HCT116 (cell line): ENCODE measurements around the gene MORN2. TPM values are rescaled to one million over a fixed set of nuclear protein-coding genes. Genes with fewer than 3 reads are reported as not detected.

ENCODE experiments used
- ATAC-seq: fragments of 200-7000 bp; cut with Tn5 transposase; 2 replicates; pipeline ENCODE4 v1.9.1; 2020; ENCODE audit warnings: mild to moderate bottlenecking, moderate library complexity
- BruUV-seq: library from RNA; stranded (reverse); fragments of 400-500 nt; replicated peaks from 2 replicates; lab custom pipeline; 2021; lab: Mats Ljungman, UMichigan
- CTCF ChIA-PET: fragments of 300-600 bp; sonication (Branson Sonifier 250); formaldehyde crosslinking; loops from one replicate; lab custom pipeline; 2021; ENCODE audit warnings: antibody characterized with exemption; lab: Charles Lee
- POLR2A ChIA-PET: fragments of 300-600, 350-600 bp; sonication (Branson Sonifier 250); formaldehyde crosslinking; loops from one replicate; lab custom pipeline; 2021; ENCODE audit warnings: antibody characterized with exemption; lab: Charles Lee
- RAD21 ChIA-PET, 2 experiments: fragments of 300-600 bp; sonication (Branson Sonifier 250); formaldehyde crosslinking; loops; one replicate each; lab custom pipeline; 2023; ENCODE audit warnings: low total read pairs in 2 of 2; ENCODE audit not compliant: uncharacterized antibody in 2 of 2, unreplicated experiment in 2 of 2, low non-redundant PET in 1 of 2; lab: Charles Lee
- DNase-seq: peaks from one replicate; pipeline ENCODE4 v3.0.0-alpha.2; 2010; ENCODE audit warnings: low read depth, low spot score
- H2AFZ ChIP-seq: fragments of 200-600 bp; shearing (Covaris generic), sonication (generic); 2 replicates; pipeline ENCODE4 v1.6.1; 2017; ENCODE audit warnings: low read depth, mixed run types, mixed read lengths, antibody characterized with exemption, low read length; ENCODE audit not compliant: poor library complexity, severe bottlenecking
- H3K27ac ChIP-seq: 2 replicates; pipeline ENCODE4 v1.5.1; 2012; ENCODE audit warnings: low read depth, low read length
- H3K27me3 ChIP-seq: fragments of 200-600 bp; sonication (generic); 2 replicates; pipeline ENCODE4 v1.6.1; 2016; ENCODE audit warnings: mixed run types, low read length, mixed read lengths; ENCODE audit not compliant: insufficient read depth
- H3K36me3 ChIP-seq, 2 experiments: fragments of 200-500 bp in 1 of 2; fragments of 200-600 bp in 1 of 2; sonication (Bioruptor generic) in 1 of 2; sonication (generic) in 1 of 2; 2 replicates each; pipeline versions ENCODE4 v1.5.1 to v1.6.1; 2014 to 2016; ENCODE audit warnings: low read length in 2 of 2, inconsistent platforms in 1 of 2, mixed read lengths in 1 of 2, mixed run types in 1 of 2; ENCODE audit not compliant: insufficient read depth in 2 of 2, control insufficient read depth in 1 of 2
- H3K4me1 ChIP-seq, 2 experiments: fragments of 200-600 bp in 1 of 2; sonication (generic) in 1 of 2; 2 replicates each; pipeline versions ENCODE4 v1.5.1 to v1.6.1; 2012 to 2017; ENCODE audit warnings: low read length in 2 of 2, inconsistent platforms in 1 of 2, mild to moderate bottlenecking in 1 of 2, mixed read lengths in 1 of 2, mixed run types in 1 of 2, moderate library complexity in 1 of 2; ENCODE audit not compliant: insufficient read depth in 2 of 2, control insufficient read depth in 1 of 2
- H3K4me2 ChIP-seq: fragments of 200-600 bp; sonication (generic); 2 replicates; pipeline ENCODE4 v1.6.1; 2017; ENCODE audit warnings: mixed run types, low read length, mixed read lengths
- H3K4me3 ChIP-seq, 2 experiments: fragments of 200-600 bp in 1 of 2; sonication (generic) in 1 of 2; replicated peaks in 1 of 2; 2 replicates each; pipeline ENCODE4 v1.5.1; 2011 to 2016; ENCODE audit warnings: low read length in 2 of 2, control low read depth in 1 of 2, low read depth in 1 of 2, mild to moderate bottlenecking in 1 of 2, mixed read lengths in 1 of 2, mixed run types in 1 of 2
- H3K79me2 ChIP-seq: fragments of 200-600 bp; sonication (generic); 2 replicates; pipeline ENCODE4 v1.6.1; 2017; ENCODE audit warnings: mild to moderate bottlenecking, mixed run types, low read length, moderate library complexity, mixed read lengths; ENCODE audit not compliant: insufficient read depth
- H3K9ac ChIP-seq: fragments of 200-600 bp; sonication (generic); 2 replicates; pipeline ENCODE4 v1.6.1; 2016; ENCODE audit warnings: low read length, mixed read lengths
- H3K9me2 ChIP-seq: fragments of 200-600 bp; sonication (generic), shearing (Covaris generic); 2 replicates; pipeline ENCODE4 v1.6.1; 2017; ENCODE audit warnings: mixed run types, mild to moderate bottlenecking, moderate library complexity; ENCODE audit not compliant: insufficient read depth
- H3K9me3 ChIP-seq, 2 experiments: fragments of 200-500 bp in 1 of 2; fragments of 200-600 bp in 1 of 2; sonication (Bioruptor generic) in 1 of 2; sonication (generic) in 1 of 2; 2 replicates each; pipeline ENCODE4 v1.6.1; 2014 to 2017; ENCODE audit warnings: low read length in 2 of 2, mixed read lengths in 2 of 2, inconsistent platforms in 1 of 2, low read depth in 1 of 2, mild to moderate bottlenecking in 1 of 2, mixed run types in 1 of 2, moderate library complexity in 1 of 2; ENCODE audit not compliant: control insufficient read depth in 1 of 2, insufficient read depth in 1 of 2
- H4K20me1 ChIP-seq: fragments of 200-600 bp; sonication (generic), shearing (Covaris generic); 2 replicates; pipeline ENCODE4 v1.6.1; 2017; ENCODE audit warnings: mixed run types, mild to moderate bottlenecking, moderate library complexity; ENCODE audit not compliant: insufficient read depth
- EGR1 ChIP-seq: IDR thresholded peaks from 2 replicates; pipeline ENCODE4 v1.6.1; 2012; ENCODE audit warnings: low read depth
- JUND ChIP-seq: IDR thresholded peaks from 2 replicates; pipeline ENCODE4 v1.6.1; 2012
- POLR2AphosphoS5 ChIP-seq: IDR thresholded peaks from 2 replicates; pipeline ENCODE4 v1.6.1; 2011; ENCODE audit warnings: mild to moderate bottlenecking, low read depth, low read length, moderate library complexity
- YY1 ChIP-seq: IDR thresholded peaks from 2 replicates; pipeline ENCODE4 v1.6.1; 2011; ENCODE audit warnings: low read length, low read depth, moderate library complexity, mild to moderate bottlenecking; ENCODE audit not compliant: insufficient replicate concordance; ENCODE audit errors: extremely low read depth
- ZNF274 ChIP-seq: fragments of 200-500 bp; sonication (Bioruptor generic); IDR thresholded peaks from 2 replicates; pipeline ENCODE4 v1.6.1; 2014; ENCODE audit warnings: mild to moderate bottlenecking, low read depth, low read length, inconsistent platforms
- intact Hi-C: fragments of 100-400 bp; cut with micrococcal nuclease; formaldehyde crosslinking; loops from 2 replicates; pipeline ENCODE4 v1.10.0; 2022
- total RNA-seq: library from RNA; stranded (reverse); gene quantifications from one replicate; pipeline ENCODE4 v1.2.1, GENCODE V29; 2021; ENCODE audit not compliant: unreplicated experiment
- TF ChIP-seq, protein P1 (sequence below), 3 experiments: fragments of 200-600 bp in 1 of 3; sonication (generic) in 1 of 3; IDR thresholded peaks in 2 of 3; conservative IDR thresholded peaks in 1 of 3; 2 replicates each; pipeline ENCODE4 v1.5.1; 2012 to 2017; ENCODE audit warnings: low read depth in 2 of 3, low read length in 2 of 3, antibody characterized with exemption in 1 of 3, borderline replicate concordance in 1 of 3, control low read depth in 1 of 3, mild to moderate bottlenecking in 1 of 3, mixed read lengths in 1 of 3, mixed run types in 1 of 3, moderate library complexity in 1 of 3; ENCODE audit not compliant: insufficient read depth in 1 of 3
- TF ChIP-seq, protein P2 (sequence below): IDR thresholded peaks from 2 replicates; pipeline ENCODE4 v1.6.1; 2012

Gene MORN2
- total RNA-seq, 1 experiment from 2014 or later = 11.9 TPM

DNA sequence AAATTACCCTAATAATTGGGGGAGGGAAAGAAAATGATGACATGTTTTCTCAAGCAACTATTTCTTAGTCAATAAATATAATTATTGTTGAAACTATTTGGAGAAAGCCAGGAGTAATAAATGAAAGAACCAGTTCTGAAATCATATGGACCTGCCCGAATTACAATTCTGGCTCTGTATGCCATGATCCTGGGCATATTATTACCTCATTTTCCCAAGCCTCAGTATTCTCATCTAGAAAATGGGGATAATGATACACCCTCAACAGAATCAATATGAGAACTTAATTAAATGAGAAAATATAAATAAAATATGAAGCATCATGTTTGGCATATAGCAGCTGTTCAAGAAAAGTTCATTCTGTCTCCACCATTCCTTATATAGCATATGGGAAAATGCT is 36.8 kb downstream of the MORN2 start (continued):
- TF ChIP-seq, protein P1, sequence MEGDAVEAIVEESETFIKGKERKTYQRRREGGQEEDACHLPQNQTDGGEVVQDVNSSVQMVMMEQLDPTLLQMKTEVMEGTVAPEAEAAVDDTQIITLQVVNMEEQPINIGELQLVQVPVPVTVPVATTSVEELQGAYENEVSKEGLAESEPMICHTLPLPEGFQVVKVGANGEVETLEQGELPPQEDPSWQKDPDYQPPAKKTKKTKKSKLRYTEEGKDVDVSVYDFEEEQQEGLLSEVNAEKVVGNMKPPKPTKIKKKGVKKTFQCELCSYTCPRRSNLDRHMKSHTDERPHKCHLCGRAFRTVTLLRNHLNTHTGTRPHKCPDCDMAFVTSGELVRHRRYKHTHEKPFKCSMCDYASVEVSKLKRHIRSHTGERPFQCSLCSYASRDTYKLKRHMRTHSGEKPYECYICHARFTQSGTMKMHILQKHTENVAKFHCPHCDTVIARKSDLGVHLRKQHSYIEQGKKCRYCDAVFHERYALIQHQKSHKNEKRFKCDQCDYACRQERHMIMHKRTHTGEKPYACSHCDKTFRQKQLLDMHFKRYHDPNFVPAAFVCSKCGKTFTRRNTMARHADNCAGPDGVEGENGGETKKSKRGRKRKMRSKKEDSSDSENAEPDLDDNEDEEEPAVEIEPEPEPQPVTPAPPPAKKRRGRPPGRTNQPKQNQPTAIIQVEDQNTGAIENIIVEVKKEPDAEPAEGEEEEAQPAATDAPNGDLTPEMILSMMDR (IDR thresholded peaks at IDR 0.05 in 2 of 3, conservative IDR thresholded peaks at IDR 0.05 in 1 of 3; ENCODE audit: borderline replicate concordance in 1 of 3, insufficient read depth in 1 of 3, low read depth in 2 of 3, low read length in 2 of 3) = no peak
- TF ChIP-seq YY1 (no peak), EGR1 (no peak)

DNA sequence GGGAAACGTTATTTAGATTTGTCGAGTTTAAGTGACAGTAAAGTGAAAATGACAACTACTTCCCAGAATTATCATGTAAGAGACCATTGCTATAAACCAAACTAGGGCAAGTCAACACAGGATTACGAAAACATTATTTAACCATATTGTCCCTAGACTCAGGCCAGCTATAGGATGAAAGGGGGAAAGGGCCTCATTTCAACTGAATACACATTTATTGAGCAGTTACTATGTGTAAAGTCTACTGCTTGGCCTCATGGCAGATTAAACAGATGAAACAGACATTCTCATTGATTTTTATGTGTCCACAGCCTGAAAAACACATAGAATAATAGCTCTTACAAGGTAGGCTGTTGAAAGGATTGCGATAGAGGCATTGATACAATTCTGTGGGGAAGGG is 46.6 kb downstream of the MORN2 start:
- no peak for DNase-seq
- no peaks in the 10 kb centered on the region for H3K27me3 ChIP-seq
- ChIA-PET CTCF (no interaction called here), POLR2A (no interaction called here), RAD21 (no interaction called here)
- no TSS peak for BruUV-seq
- H2AFZ ChIP-seq = no peak overlapping the region
- H3K4me3 ChIP-seq = no peak overlapping the region
- no peaks in the 10 kb centered on the region for H3K36me3 ChIP-seq
- no peaks in the 10 kb centered on the region for H3K9me2 ChIP-seq
- no peaks in the 10 kb centered on the region for H3K9me3 ChIP-seq
- no peak for TF ChIP-seq ZNF274
- TF ChIP-seq, protein P2, sequence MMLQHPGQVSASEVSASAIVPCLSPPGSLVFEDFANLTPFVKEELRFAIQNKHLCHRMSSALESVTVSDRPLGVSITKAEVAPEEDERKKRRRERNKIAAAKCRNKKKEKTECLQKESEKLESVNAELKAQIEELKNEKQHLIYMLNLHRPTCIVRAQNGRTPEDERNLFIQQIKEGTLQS = no peak
- TF ChIP-seq EGR1 = no peak
- TF ChIP-seq JUND = no peak
- no peak for TF ChIP-seq POLR2AphosphoS5
- TF ChIP-seq, protein P1 (IDR thresholded peaks at IDR 0.05 in 2 of 3, conservative IDR thresholded peaks at IDR 0.05 in 1 of 3; ENCODE audit: borderline replicate concordance in 1 of 3, insufficient read depth in 1 of 3, low read depth in 2 of 3, low read length in 2 of 3) = no peak
- H4K20me1 ChIP-seq = no peaks in the 10 kb centered on the region
- H3K79me2 ChIP-seq = no peaks in the 10 kb centered on the region
- H3K27ac ChIP-seq = no peak overlapping the region
- no peak for ATAC-seq
- no peak overlapping the region for H3K4me2 ChIP-seq
- H3K4me1 ChIP-seq = no peaks in the 10 kb centered on the region
- intact Hi-C loops = no loop called here
- no peak overlapping the region for H3K9ac ChIP-seq
